ENCODE measurements around the gene KIF3C. TPM values are rescaled to one million over a fixed set of nuclear protein-coding genes. Genes with fewer than 3 reads are reported as not detected.
"Not testable (repeated sequence)": the region's sequence is repeated elsewhere in the genome, so short reads cannot be mapped to it uniquely, and the experiment has no call there.

The KIF3C gene
- total RNA-seq, 1 experiment from 2014 or later, result 12.8 TPM

GRCh38 chr2:25964891-25965290, 17.4 kb downstream of the KIF3C start:
- DNase-seq (no peak), ATAC-seq (no peak)
- H2AFZ ChIP-seq (ENCODE audit: low read length), result no peak overlapping the region
- no peaks in the 10 kb centered on the region for H3K9me3 ChIP-seq (ENCODE audit: low read length)
- peaks cover 4% of the 10 kb centered on the region for H3F3A ChIP-seq (ENCODE audit: low read length, unreplicated experiment)
- ChIA-PET POLR2A (ENCODE audit: unreplicated experiment) (no interaction called here), CTCF (no interaction called here)
- H4K20me1 ChIP-seq (ENCODE audit: low read length), result no peaks in the 10 kb centered on the region
- no peak overlapping the region for H3K27ac ChIP-seq (ENCODE audit: low read length)
- BruUV-seq (replicated peaks), result no TSS peak
- no peaks in the 10 kb centered on the region for H3K9me2 ChIP-seq (replicated peaks; ENCODE audit: low read length)
- no peaks in the 10 kb centered on the region for H3K27me3 ChIP-seq (ENCODE audit: low read length)
- H3K4me2 ChIP-seq (ENCODE audit: low read length), result no peak overlapping the region
- peaks cover 23% of the 10 kb centered on the region for H3K4me1 ChIP-seq (ENCODE audit: insufficient read depth, low read length)
- TF ChIP-seq EZH2 (IDR thresholded peaks at IDR 0.05; ENCODE audit: low read length, unreplicated experiment) (no peak), EZH2phosphoT487 (IDR thresholded peaks at IDR 0.05; ENCODE audit: borderline replicate concordance, low read length) (no peak), CTCF (conservative IDR thresholded peaks at IDR 0.05; ENCODE audit: low read depth, low read length) (no peak)
- no peak overlapping the region for H3K4me3 ChIP-seq (ENCODE audit: low read length)
- intact Hi-C loops (cut with micrococcal nuclease), result no loop called here
- H3K79me2 ChIP-seq (ENCODE audit: low read length), result no peaks in the 10 kb centered on the region
- H3K36me3 ChIP-seq (ENCODE audit: low read depth, low read length), result no peaks in the 10 kb centered on the region
- no peak overlapping the region for H3K9ac ChIP-seq (ENCODE audit: low read length)

- H3F3A ChIP-seq (ENCODE audit: low read length, unreplicated experiment), result peaks cover 4% of the 10 kb centered on the region
- H2AFZ ChIP-seq (ENCODE audit: low read length), result peak overlapping the region; percentile 56
- H3K9me3 ChIP-seq (ENCODE audit: low read length), result no peaks in the 10 kb centered on the region
- ChIA-PET POLR2A (ENCODE audit: unreplicated experiment) (no interaction called here), CTCF (interaction anchor here (1.4 kb wide), 1 partner anchor 10 kb away, joined by 4 read pairs; no protein-coding TSS in a partner anchor)
- peak overlapping the region; percentile 27 for H3K4me2 ChIP-seq (ENCODE audit: low read length)
- TF ChIP-seq CTCF (conservative IDR thresholded peaks at IDR 0.05; ENCODE audit: low read depth, low read length) (no peak), EZH2 (IDR thresholded peaks at IDR 0.05; ENCODE audit: low read length, unreplicated experiment) (no peak), EZH2phosphoT487 (IDR thresholded peaks at IDR 0.05; ENCODE audit: borderline replicate concordance, low read length) (no peak)
- peak overlapping the region; percentile 62 for H3K27ac ChIP-seq (ENCODE audit: low read length)
- H3K4me1 ChIP-seq (ENCODE audit: insufficient read depth, low read length), result peaks cover 31% of the 10 kb centered on the region
- intact Hi-C loops (cut with micrococcal nuclease), result no loop called here
- no TSS peak for BruUV-seq (replicated peaks)
- no peaks in the 10 kb centered on the region for H3K27me3 ChIP-seq (ENCODE audit: low read length)
- no peaks in the 10 kb centered on the region for H3K9me2 ChIP-seq (replicated peaks; ENCODE audit: low read length)
- ATAC-seq (peak; percentile 95), DNase-seq (peak; percentile 87)
- no peak overlapping the region for H3K4me3 ChIP-seq (ENCODE audit: low read length)
- H3K79me2 ChIP-seq (ENCODE audit: low read length), result no peaks in the 10 kb centered on the region
- no peaks in the 10 kb centered on the region for H4K20me1 ChIP-seq (ENCODE audit: low read length)
- no peaks in the 10 kb centered on the region for H3K36me3 ChIP-seq (ENCODE audit: low read depth, low read length)
- peak overlapping the region; percentile 14; the same call in 1 of the 2 replicates for H3K9ac ChIP-seq (ENCODE audit: low read length)
Measured at GRCh38 chr2:25960920-25961319, 21.4 kb downstream of the KIF3C start.

- no peak overlapping the region for H3K4me3 ChIP-seq (ENCODE audit: low read length)
- POLR2A ChIA-PET (ENCODE audit: unreplicated experiment), result no interaction called here
- no peaks in the 10 kb centered on the region for H3K79me2 ChIP-seq (ENCODE audit: low read length)
- no peaks in the 10 kb centered on the region for H3K36me3 ChIP-seq (ENCODE audit: low read depth, low read length)
- H3K27ac ChIP-seq (ENCODE audit: low read length), result peak overlapping the region; percentile 62
- H3K9ac ChIP-seq (ENCODE audit: low read length), result peak overlapping the region; percentile 14; the same call in 1 of the 2 replicates
- no TSS peak for BruUV-seq (replicated peaks)
- no peaks in the 10 kb centered on the region for H3K9me3 ChIP-seq (ENCODE audit: low read length)
- H3K27me3 ChIP-seq (ENCODE audit: low read length), result no peaks in the 10 kb centered on the region
- H3K9me2 ChIP-seq (replicated peaks; ENCODE audit: low read length), result no peaks in the 10 kb centered on the region
- CTCF ChIA-PET, result interaction anchor here (1.4 kb wide), 1 partner anchor 9 kb away, joined by 4 read pairs; no protein-coding TSS in a partner anchor
- intact Hi-C loops (cut with micrococcal nuclease), result no loop called here
- H3F3A ChIP-seq (ENCODE audit: low read length, unreplicated experiment), result peaks cover 4% of the 10 kb centered on the region
- H3K4me2 ChIP-seq (ENCODE audit: low read length), result peak overlapping the region; percentile 27
- no peak for TF ChIP-seq CTCF (conservative IDR thresholded peaks at IDR 0.05; ENCODE audit: low read depth, low read length)
- no peak for TF ChIP-seq EZH2 (IDR thresholded peaks at IDR 0.05; ENCODE audit: low read length, unreplicated experiment)
- TF ChIP-seq EZH2phosphoT487 (IDR thresholded peaks at IDR 0.05; ENCODE audit: borderline replicate concordance, low read length), result no peak
- ATAC-seq (no peak), DNase-seq (no peak)
- H3K4me1 ChIP-seq (ENCODE audit: insufficient read depth, low read length), result peaks cover 35% of the 10 kb centered on the region
- H4K20me1 ChIP-seq (ENCODE audit: low read length), result no peaks in the 10 kb centered on the region
- peak overlapping the region; percentile 56; the same call in 1 of the 2 replicates for H2AFZ ChIP-seq (ENCODE audit: low read length)
Measured at GRCh38 chr2:25960396-25960795, 21.9 kb downstream of the KIF3C start.

GRCh38 chr2:25958611-25959010, 23.7 kb downstream of the KIF3C start:
- H3K9me2 ChIP-seq (replicated peaks; ENCODE audit: low read length); ATAC-seq; H3K9me3 ChIP-seq (ENCODE audit: low read length); CTCF ChIA-PET; H3K9ac ChIP-seq (ENCODE audit: low read length); POLR2A ChIA-PET (ENCODE audit: unreplicated experiment); H3K27me3 ChIP-seq (ENCODE audit: low read length); H3K36me3 ChIP-seq (ENCODE audit: low read depth, low read length); H3K79me2 ChIP-seq (ENCODE audit: low read length); H4K20me1 ChIP-seq (ENCODE audit: low read length); H3K4me3 ChIP-seq (ENCODE audit: low read length); BruUV-seq (replicated peaks); H3F3A ChIP-seq (ENCODE audit: low read length, unreplicated experiment); H3K4me2 ChIP-seq (ENCODE audit: low read length); H2AFZ ChIP-seq (ENCODE audit: low read length); DNase-seq; intact Hi-C loops (cut with micrococcal nuclease); H3K27ac ChIP-seq (ENCODE audit: low read length): not testable (repeated sequence)
- H3K4me1 ChIP-seq (ENCODE audit: insufficient read depth, low read length), result peaks cover 39% of the 10 kb centered on the region

Measured in PC-3 (cell line).